ENCODE data around the gene ERCC6L2. TPM values are rescaled to one million over a fixed set of nuclear protein-coding genes. Genes with fewer than 3 reads are reported as not detected.

ERCC6L2 gene
- total RNA-seq, 1 experiment from 2014 or later, result 45.4 TPM

DNA sequence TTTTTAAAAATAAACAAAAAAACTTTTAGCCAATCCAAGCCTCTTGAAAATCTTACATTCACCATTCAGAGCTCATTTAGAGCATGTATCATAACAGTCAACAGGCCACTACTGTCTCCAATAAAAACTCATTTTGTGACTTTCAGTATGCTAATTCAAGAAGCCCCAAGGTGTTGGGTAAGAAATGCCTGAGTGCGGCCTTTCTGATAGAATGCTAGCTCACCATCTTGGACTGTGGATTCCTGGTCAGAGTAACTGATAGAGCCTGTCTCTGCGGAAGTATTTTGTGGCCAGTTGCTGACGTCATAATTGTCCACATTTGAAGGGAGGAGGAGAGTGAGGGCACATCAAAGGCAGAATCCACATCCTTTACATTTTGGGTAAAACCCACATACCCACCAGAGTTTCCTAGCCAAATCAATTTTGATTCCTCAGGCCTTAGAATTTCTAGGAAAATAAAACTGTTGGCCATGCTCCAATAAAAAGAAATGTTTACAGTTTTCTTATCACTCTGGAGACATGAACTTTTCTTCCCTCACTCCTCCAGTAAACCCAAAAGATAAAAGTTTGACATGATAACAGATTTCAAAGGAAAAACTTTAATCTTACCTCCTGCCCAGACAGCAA is 41.1 kb upstream of the ERCC6L2 start:
- H3K27me3 ChIP-seq (replicated peaks; ENCODE audit: control insufficient read depth, insufficient read depth, low read length), result no peaks in the 10 kb centered on the region
- ChIA-PET POLR2A (no interaction called here), CTCF (interaction anchor here (0.6 kb wide), 1 partner anchor 742 kb away, joined by 3 read pairs; no protein-coding TSS in a partner anchor)
- intact Hi-C loops (cut with micrococcal nuclease; ENCODE audit: unreplicated experiment), result no loop called here
- H3K4me1 ChIP-seq, result peaks cover 7% of the 10 kb centered on the region
- H3K4me1 Mint-ChIP-seq (ENCODE audit: low read depth, unreplicated experiment), result no peaks in the 10 kb centered on the region
- TF ChIP-seq, protein P1, sequence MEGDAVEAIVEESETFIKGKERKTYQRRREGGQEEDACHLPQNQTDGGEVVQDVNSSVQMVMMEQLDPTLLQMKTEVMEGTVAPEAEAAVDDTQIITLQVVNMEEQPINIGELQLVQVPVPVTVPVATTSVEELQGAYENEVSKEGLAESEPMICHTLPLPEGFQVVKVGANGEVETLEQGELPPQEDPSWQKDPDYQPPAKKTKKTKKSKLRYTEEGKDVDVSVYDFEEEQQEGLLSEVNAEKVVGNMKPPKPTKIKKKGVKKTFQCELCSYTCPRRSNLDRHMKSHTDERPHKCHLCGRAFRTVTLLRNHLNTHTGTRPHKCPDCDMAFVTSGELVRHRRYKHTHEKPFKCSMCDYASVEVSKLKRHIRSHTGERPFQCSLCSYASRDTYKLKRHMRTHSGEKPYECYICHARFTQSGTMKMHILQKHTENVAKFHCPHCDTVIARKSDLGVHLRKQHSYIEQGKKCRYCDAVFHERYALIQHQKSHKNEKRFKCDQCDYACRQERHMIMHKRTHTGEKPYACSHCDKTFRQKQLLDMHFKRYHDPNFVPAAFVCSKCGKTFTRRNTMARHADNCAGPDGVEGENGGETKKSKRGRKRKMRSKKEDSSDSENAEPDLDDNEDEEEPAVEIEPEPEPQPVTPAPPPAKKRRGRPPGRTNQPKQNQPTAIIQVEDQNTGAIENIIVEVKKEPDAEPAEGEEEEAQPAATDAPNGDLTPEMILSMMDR (IDR thresholded peaks at IDR 0.05; ENCODE audit: insufficient read depth in 1 of 2, low read depth in 1 of 2, low read length in 1 of 2, severe bottlenecking in 1 of 2, unreplicated experiment in 1 of 2), result no peak
- H3K36me3 ChIP-seq (ENCODE audit: control insufficient read depth, insufficient read depth, low read length), result no peaks in the 10 kb centered on the region
- H3K9me3 ChIP-seq, result no peaks in the 10 kb centered on the region
- no peaks in the 10 kb centered on the region for H3K36me3 Mint-ChIP-seq (ENCODE audit: insufficient read depth, unreplicated experiment)
- no TSS peak for BruUV-seq (replicated peaks)
- H3K27ac Mint-ChIP-seq (ENCODE audit: unreplicated experiment), result no peak overlapping the region
- H3K27me3 Mint-ChIP-seq (ENCODE audit: insufficient read depth, unreplicated experiment), result peaks cover 4% of the 10 kb centered on the region
- DNase-seq, result no peak
- H3K9me3 Mint-ChIP-seq (ENCODE audit: unreplicated experiment), result no peaks in the 10 kb centered on the region
- no peak overlapping the region for H3K4me3 ChIP-seq (ENCODE audit: low read depth, low read length)
- H3K4me3 Mint-ChIP-seq (ENCODE audit: unreplicated experiment), result no peak overlapping the region

DNA sequence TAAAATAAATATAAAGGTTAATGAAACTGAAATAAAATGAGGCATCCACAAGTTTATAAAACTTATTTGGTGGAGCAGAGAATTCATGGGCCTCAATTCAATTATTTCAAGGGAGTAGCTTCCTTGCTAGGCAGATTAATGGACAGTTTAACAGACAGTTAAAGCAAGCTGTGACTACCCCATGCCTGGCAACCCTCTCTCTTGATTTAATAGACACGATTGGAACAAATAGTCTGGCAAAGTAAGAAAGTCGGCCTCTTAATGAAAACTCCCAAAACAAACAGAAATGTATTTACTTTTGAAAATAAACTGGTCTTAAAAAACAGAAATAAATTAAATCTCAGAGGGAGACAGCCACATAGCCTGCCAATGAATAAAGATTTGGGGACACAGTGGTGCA is 40.1 kb upstream of the ERCC6L2 start:
- Mint-ChIP-seq H3K9me3 (ENCODE audit: unreplicated experiment) (no peaks in the 10 kb centered on the region), H3K4me3 (ENCODE audit: unreplicated experiment) (no peak overlapping the region), H3K4me1 (ENCODE audit: low read depth, unreplicated experiment) (no peaks in the 10 kb centered on the region), H3K27me3 (ENCODE audit: insufficient read depth, unreplicated experiment) (no peaks in the 10 kb centered on the region), H3K27ac (ENCODE audit: unreplicated experiment) (no peak overlapping the region), H3K36me3 (ENCODE audit: insufficient read depth, unreplicated experiment) (no peaks in the 10 kb centered on the region)
- no peaks in the 10 kb centered on the region for H3K9me3 ChIP-seq
- BruUV-seq (replicated peaks), result no TSS peak
- POLR2A ChIA-PET, result no interaction called here
- CTCF ChIA-PET, result no interaction called here
- DNase-seq, result no peak
- TF ChIP-seq, protein P1 (IDR thresholded peaks at IDR 0.05; ENCODE audit: insufficient read depth in 1 of 2, low read depth in 1 of 2, low read length in 1 of 2, severe bottlenecking in 1 of 2, unreplicated experiment in 1 of 2), result no peak
- no peaks in the 10 kb centered on the region for H3K27me3 ChIP-seq (replicated peaks; ENCODE audit: control insufficient read depth, insufficient read depth, low read length)
- no peak overlapping the region for H3K4me3 ChIP-seq (ENCODE audit: low read depth, low read length)
- intact Hi-C loops (cut with micrococcal nuclease; ENCODE audit: unreplicated experiment), result no loop called here
- H3K36me3 ChIP-seq (ENCODE audit: control insufficient read depth, insufficient read depth, low read length), result no peaks in the 10 kb centered on the region
- peaks cover 7% of the 10 kb centered on the region for H3K4me1 ChIP-seq

DNA sequence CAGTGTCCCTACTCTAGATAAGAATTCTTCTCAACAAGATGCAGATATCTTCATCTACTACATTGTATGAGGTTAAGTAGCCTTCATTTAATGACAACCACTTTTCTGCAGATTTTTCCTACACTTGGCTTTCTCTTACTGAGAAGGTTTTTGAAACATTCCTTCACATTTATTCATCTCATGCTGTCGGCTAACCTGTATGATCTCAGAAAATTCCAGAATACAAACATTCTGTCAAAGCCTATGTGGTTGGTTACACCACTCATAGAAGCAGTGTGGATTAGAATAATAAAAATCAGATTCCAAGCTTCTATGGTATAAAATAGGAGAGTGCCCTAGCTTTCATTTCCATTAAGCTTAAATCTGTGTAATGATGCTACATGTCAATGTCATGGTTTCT is 39.4 kb upstream of the ERCC6L2 start:
- ChIA-PET CTCF (no interaction called here), POLR2A (no interaction called here)
- Mint-ChIP-seq H3K36me3 (ENCODE audit: insufficient read depth, unreplicated experiment) (no peaks in the 10 kb centered on the region), H3K9me3 (ENCODE audit: unreplicated experiment) (no peaks in the 10 kb centered on the region), H3K4me3 (ENCODE audit: unreplicated experiment) (no peak overlapping the region), H3K27ac (ENCODE audit: unreplicated experiment) (no peak overlapping the region), H3K4me1 (ENCODE audit: low read depth, unreplicated experiment) (no peaks in the 10 kb centered on the region), H3K27me3 (ENCODE audit: insufficient read depth, unreplicated experiment) (peaks cover 2% of the 10 kb centered on the region)
- BruUV-seq (replicated peaks), result no TSS peak
- intact Hi-C loops (cut with micrococcal nuclease; ENCODE audit: unreplicated experiment), result no loop called here
- Histone ChIP-seq H3K9me3 (no peaks in the 10 kb centered on the region), H3K27me3 (replicated peaks; ENCODE audit: control insufficient read depth, insufficient read depth, low read length) (no peaks in the 10 kb centered on the region), H3K36me3 (ENCODE audit: control insufficient read depth, insufficient read depth, low read length) (no peaks in the 10 kb centered on the region), H3K4me1 (peaks cover 7% of the 10 kb centered on the region), H3K4me3 (ENCODE audit: low read depth, low read length) (no peak overlapping the region)
- TF ChIP-seq, protein P1 (IDR thresholded peaks at IDR 0.05; ENCODE audit: insufficient read depth in 1 of 2, low read depth in 1 of 2, low read length in 1 of 2, severe bottlenecking in 1 of 2, unreplicated experiment in 1 of 2), result no peak
- DNase-seq, result no peak
